Measurements from ENCODE around the gene CCR3. TPM values are rescaled to one million over a fixed set of nuclear protein-coding genes. Genes with fewer than 3 reads are reported as not detected.

CCR3 gene
- not detected in 2 replicates for total RNA-seq

DNA sequence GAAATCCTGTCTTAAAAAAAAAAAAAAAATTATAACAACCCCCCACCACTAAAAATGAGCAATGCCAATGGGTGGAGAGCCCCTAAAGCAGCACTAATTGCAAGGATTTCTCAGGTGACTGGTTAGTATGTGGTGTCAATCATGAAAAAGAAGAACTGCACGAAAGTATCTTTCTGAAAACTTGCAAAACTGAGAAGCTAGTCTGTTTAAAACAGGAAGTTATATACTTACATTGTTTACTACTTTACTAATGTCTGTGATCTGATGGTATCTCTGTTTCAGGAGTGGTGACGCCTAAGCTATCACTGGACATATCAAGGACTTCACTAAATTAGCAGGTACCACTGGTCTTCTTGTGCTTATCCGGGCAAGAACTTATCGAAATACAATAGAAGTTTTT lies at the start of gene CCR3:
CCR3 (plus strand) TSS at position 341 of the 400 bp plus-strand sequence. CDS start 22,699 bp downstream, outside the sequence.

DNA sequence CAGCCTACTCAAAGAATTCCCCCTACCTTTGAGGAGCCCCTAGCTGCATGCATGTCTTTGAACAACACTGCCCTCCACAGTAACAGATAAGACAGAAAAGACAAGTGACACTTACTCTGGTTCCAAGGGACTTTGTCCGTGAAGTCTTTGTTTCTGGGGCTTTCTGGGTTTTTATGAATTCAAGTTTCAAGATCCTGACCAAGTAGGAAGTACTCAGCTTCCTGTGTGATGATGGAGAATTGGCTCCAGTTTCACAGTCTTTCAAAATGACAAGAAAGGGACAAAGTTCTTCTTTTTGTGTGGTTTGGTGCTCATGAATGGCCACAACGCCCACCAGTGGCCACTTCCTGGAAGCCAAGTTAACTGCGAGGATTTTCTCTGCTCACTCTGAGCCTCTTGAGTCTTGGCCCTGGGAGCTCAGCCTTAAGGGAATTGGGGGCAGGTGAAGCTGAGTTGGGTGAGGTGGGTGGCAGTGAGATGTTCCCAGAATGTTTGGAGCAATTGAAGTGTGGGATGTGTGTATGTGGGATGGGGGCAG lies 34.0 kb upstream of the CCR3 start, which contains the start of gene CCR1:
CCR1 (minus strand) TSS at position 147 of the 538 bp plus-strand sequence. CDS start 4,000 bp downstream, outside the sequence.

Other genes with a start within 250 kb of the CCR3 start
- gene FYCO1, start 246.6 kb upstream of the CCR3 start, total RNA-seq, result 9.2 and 11.2 TPM in 2 replicates
- gene XCR1, start 215.0 kb upstream of the CCR3 start, total RNA-seq, result not detected in 2 replicates
- gene CCR1, start 34.1 kb upstream of the CCR3 start, total RNA-seq, result not detected in 2 replicates
- gene CCR2, start 111.7 kb downstream of the CCR3 start, total RNA-seq, result not detected in 2 replicates
- not detected in 2 replicates for gene CCR5, start 128.5 kb downstream of the CCR3 start, total RNA-seq
- gene CCRL2, start 164.8 kb downstream of the CCR3 start, total RNA-seq, result 3.6 TPM in 1 of 2 replicates, not detected in the other
- gene LTF, start 222.4 kb downstream of the CCR3 start, total RNA-seq, result under 0.01 and 23.3 TPM in 2 replicates

Data from cardiac atrium fibroblast (primary cell).